ENCODE data around the gene TPX2. TPM values are rescaled to one million over a fixed set of nuclear protein-coding genes. Genes with fewer than 3 reads are reported as not detected.

Gene TPX2
- total RNA-seq, 1 experiment from 2014 or later: 248 TPM

DNA sequence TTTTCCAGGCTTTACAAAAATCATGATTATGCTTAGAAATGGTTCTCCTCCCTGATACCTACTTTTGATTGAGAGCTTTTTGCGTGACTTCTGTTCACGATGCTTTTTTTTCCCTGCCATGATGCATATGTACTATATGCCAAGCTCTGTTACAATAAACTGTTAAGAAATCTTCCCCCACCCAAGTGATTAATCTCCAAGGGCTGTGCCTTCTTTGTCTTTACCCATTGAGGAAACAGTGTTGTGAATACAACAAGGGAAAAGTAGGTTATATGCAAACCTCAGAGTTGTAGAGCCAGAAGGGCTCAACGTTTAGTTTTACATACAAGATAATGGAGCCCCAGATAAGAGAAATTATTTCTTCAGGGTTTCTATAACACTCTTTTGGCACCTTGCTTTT is 46.0 kb downstream of the TPX2 start:
- no peak overlapping the region for H3K27ac ChIP-seq (ENCODE audit: low read length)
- intact Hi-C loops (cut with micrococcal nuclease; ENCODE audit: unreplicated experiment) (no loop called here), in situ Hi-C loops (cut with HindIII; ENCODE audit: low pct_unique_long_range_greater_than_20kb, low sequenced_read_pairs) (no loop called here)
- no peaks in the 10 kb centered on the region for H3K9me3 ChIP-seq (ENCODE audit: control insufficient read depth, insufficient read depth, low read depth, low read length)
- TF ChIP-seq SIN3A (IDR thresholded peaks at IDR 0.05; ENCODE audit: borderline replicate concordance, insufficient read depth, low read depth, low read length) (no peak), CTCF (IDR thresholded peaks at IDR 0.05) (no peak), TCF7L2 (IDR thresholded peaks at IDR 0.05; ENCODE audit: low read depth, low read length) (no peak), POLR2AphosphoS5 (IDR thresholded peaks at IDR 0.05; ENCODE audit: low read depth, low read length) (no peak)
- TF ChIP-seq, protein P1, sequence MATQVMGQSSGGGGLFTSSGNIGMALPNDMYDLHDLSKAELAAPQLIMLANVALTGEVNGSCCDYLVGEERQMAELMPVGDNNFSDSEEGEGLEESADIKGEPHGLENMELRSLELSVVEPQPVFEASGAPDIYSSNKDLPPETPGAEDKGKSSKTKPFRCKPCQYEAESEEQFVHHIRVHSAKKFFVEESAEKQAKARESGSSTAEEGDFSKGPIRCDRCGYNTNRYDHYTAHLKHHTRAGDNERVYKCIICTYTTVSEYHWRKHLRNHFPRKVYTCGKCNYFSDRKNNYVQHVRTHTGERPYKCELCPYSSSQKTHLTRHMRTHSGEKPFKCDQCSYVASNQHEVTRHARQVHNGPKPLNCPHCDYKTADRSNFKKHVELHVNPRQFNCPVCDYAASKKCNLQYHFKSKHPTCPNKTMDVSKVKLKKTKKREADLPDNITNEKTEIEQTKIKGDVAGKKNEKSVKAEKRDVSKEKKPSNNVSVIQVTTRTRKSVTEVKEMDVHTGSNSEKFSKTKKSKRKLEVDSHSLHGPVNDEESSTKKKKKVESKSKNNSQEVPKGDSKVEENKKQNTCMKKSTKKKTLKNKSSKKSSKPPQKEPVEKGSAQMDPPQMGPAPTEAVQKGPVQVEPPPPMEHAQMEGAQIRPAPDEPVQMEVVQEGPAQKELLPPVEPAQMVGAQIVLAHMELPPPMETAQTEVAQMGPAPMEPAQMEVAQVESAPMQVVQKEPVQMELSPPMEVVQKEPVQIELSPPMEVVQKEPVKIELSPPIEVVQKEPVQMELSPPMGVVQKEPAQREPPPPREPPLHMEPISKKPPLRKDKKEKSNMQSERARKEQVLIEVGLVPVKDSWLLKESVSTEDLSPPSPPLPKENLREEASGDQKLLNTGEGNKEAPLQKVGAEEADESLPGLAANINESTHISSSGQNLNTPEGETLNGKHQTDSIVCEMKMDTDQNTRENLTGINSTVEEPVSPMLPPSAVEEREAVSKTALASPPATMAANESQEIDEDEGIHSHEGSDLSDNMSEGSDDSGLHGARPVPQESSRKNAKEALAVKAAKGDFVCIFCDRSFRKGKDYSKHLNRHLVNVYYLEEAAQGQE (IDR thresholded peaks at IDR 0.05; ENCODE audit: insufficient read depth in 1 of 2, low read depth in 2 of 2, low read length in 1 of 2): no peak
- TSS peak; percentile 22 for BruUV-seq (replicated peaks)
- H3K4me3 ChIP-seq (ENCODE audit: low read depth in 2 of 2, low read length in 2 of 2): no peak overlapping the region
- H3K27me3 ChIP-seq (ENCODE audit: control insufficient read depth, insufficient read depth, low read length): no peaks in the 10 kb centered on the region
- DNase-seq (ENCODE audit: low read depth, low spot score) (no peak), ATAC-seq (no peak)
- CTCF ChIA-PET: no interaction called here
- peaks cover 80% of the 10 kb centered on the region for H3K36me3 ChIP-seq (ENCODE audit: control insufficient read depth, insufficient read depth, low read length)
- H3K4me1 ChIP-seq (ENCODE audit: control insufficient read depth, insufficient read depth, low read length): no peaks in the 10 kb centered on the region
- POLR2A ChIA-PET: interaction anchor here (0.6 kb wide), 1 partner anchor 38 kb away, joined by 16 read pairs; no protein-coding TSS in a partner anchor

- TF ChIP-seq, protein P1 (IDR thresholded peaks at IDR 0.05; ENCODE audit: insufficient read depth in 1 of 2, low read depth in 2 of 2, low read length in 1 of 2): no peak
- TF ChIP-seq SIN3A (IDR thresholded peaks at IDR 0.05; ENCODE audit: borderline replicate concordance, insufficient read depth, low read depth, low read length): no peak
- TF ChIP-seq CTCF (IDR thresholded peaks at IDR 0.05): peak; percentile 64
- TF ChIP-seq TCF7L2 (IDR thresholded peaks at IDR 0.05; ENCODE audit: low read depth, low read length): no peak
- TF ChIP-seq POLR2AphosphoS5 (IDR thresholded peaks at IDR 0.05; ENCODE audit: low read depth, low read length): no peak
- in situ Hi-C loops (cut with HindIII; ENCODE audit: low pct_unique_long_range_greater_than_20kb, low sequenced_read_pairs): no loop called here
- no peaks in the 10 kb centered on the region for H3K27me3 ChIP-seq (ENCODE audit: control insufficient read depth, insufficient read depth, low read length)
- H3K27ac ChIP-seq (ENCODE audit: low read length): no peak overlapping the region
- intact Hi-C loops (cut with micrococcal nuclease; ENCODE audit: unreplicated experiment): no loop called here
- H3K4me3 ChIP-seq (ENCODE audit: low read depth in 2 of 2, low read length in 2 of 2): no peak overlapping the region
- POLR2A ChIA-PET: interaction anchor here (0.6 kb wide), 1 partner anchor 18 kb away, joined by 6 read pairs; no protein-coding TSS in a partner anchor
- no peaks in the 10 kb centered on the region for H3K4me1 ChIP-seq (ENCODE audit: control insufficient read depth, insufficient read depth, low read length)
- CTCF ChIA-PET: no interaction called here
- peaks cover 80% of the 10 kb centered on the region for H3K36me3 ChIP-seq (ENCODE audit: control insufficient read depth, insufficient read depth, low read length)
- DNase-seq (ENCODE audit: low read depth, low spot score): no peak
- no peaks in the 10 kb centered on the region for H3K9me3 ChIP-seq (ENCODE audit: control insufficient read depth, insufficient read depth, low read depth, low read length)
- ATAC-seq: peak; percentile 72
- BruUV-seq (replicated peaks): no TSS peak
Measured at GRCh38 chr20:31788578-31788977, 49.5 kb downstream of the TPX2 start.

Measured in Panc1 (cell line).